GM23248 (cell line): ENCODE data around the gene TSHR. TPM values are rescaled to one million over a fixed set of nuclear protein-coding genes. Genes with fewer than 3 reads are reported as not detected.

Source experiments
- DNase-seq: peaks from one replicate; pipeline ENCODE4 v3.0.0-alpha.2; 2015
- H2AFZ ChIP-seq: fragments of 200-600 bp; sonication (generic); 2 replicates; pipeline ENCODE4 v1.6.1; 2016; ENCODE audit warnings: antibody characterized with exemption
- H3F3A ChIP-seq: fragments of 200-600 bp; sonication (generic); 2 replicates; pipeline ENCODE4 v1.6.1; 2016; ENCODE audit warnings: mild to moderate bottlenecking, antibody characterized with exemption, mixed run types; ENCODE audit not compliant: insufficient read depth
- H3K27ac ChIP-seq: fragments of 200-600 bp; sonication (generic); 2 replicates; pipeline ENCODE4 v1.5.1; 2016; ENCODE audit warnings: mild to moderate bottlenecking
- H3K27me3 ChIP-seq: fragments of 200-600 bp; sonication (generic); replicated peaks from 2 replicates; pipeline ENCODE4 v1.6.1; 2016; ENCODE audit warnings: mild to moderate bottlenecking; ENCODE audit not compliant: insufficient read depth
- H3K36me3 ChIP-seq: fragments of 200-600 bp; sonication (generic); 2 replicates; pipeline ENCODE4 v1.6.1; 2016; ENCODE audit warnings: low read depth, mild to moderate bottlenecking
- H3K4me1 ChIP-seq: fragments of 200-600 bp; sonication (generic); 2 replicates; pipeline ENCODE4 v1.6.1; 2016; ENCODE audit warnings: mild to moderate bottlenecking; ENCODE audit not compliant: insufficient read depth
- H3K4me2 ChIP-seq: fragments of 200-600 bp; sonication (generic); one replicate; pipeline ENCODE4 v1.6.1; 2016; ENCODE audit warnings: mild to moderate bottlenecking; ENCODE audit not compliant: unreplicated experiment
- H3K4me3 ChIP-seq: fragments of 200-600 bp; sonication (generic); 2 replicates; pipeline ENCODE4 v1.5.1; 2016; ENCODE audit warnings: mild to moderate bottlenecking
- H3K79me2 ChIP-seq: fragments of 200-600 bp; sonication (generic); 2 replicates; pipeline ENCODE4 v1.6.1; 2016; ENCODE audit warnings: mild to moderate bottlenecking; ENCODE audit not compliant: insufficient read depth
- H3K9ac ChIP-seq: fragments of 200-600 bp; sonication (generic); 2 replicates; pipeline ENCODE4 v1.6.1; 2016; ENCODE audit warnings: mild to moderate bottlenecking
- H3K9me2 ChIP-seq: fragments of 200-600 bp; sonication (generic); 2 replicates; pipeline ENCODE4 v1.6.1; 2016; ENCODE audit warnings: mixed run types, mild to moderate bottlenecking, moderate library complexity; ENCODE audit not compliant: insufficient read depth
- H3K9me3 ChIP-seq: fragments of 200-600 bp; sonication (generic); one replicate; pipeline ENCODE4 v1.6.1; 2017; ENCODE audit warnings: low read depth
- H4K20me1 ChIP-seq: fragments of 200-600 bp; sonication (generic); 2 replicates; pipeline ENCODE4 v1.6.0; 2016; ENCODE audit not compliant: insufficient read depth
- EZH2 ChIP-seq: fragments of 200-600 bp; sonication (generic); IDR thresholded peaks from 2 replicates; pipeline ENCODE4 v1.6.1; 2018; ENCODE audit warnings: antibody characterized with exemption, mild to moderate bottlenecking; ENCODE audit not compliant: insufficient read depth, poor library complexity, severe bottlenecking
- EZH2phosphoT487 ChIP-seq: fragments of 200-600 bp; sonication (generic); IDR thresholded peaks from 2 replicates; pipeline ENCODE4 v1.6.1; 2018; ENCODE audit warnings: antibody characterized with exemption, moderate library complexity, mild to moderate bottlenecking, low read depth; ENCODE audit not compliant: insufficient read depth
- WGBS, 2 experiments: methylation state at CpG; one replicate each; pipeline ENCODE4 v1.1.6; 2015 to 2017; ENCODE audit warnings: low lambda C conversion rate in 2 of 2, low coverage in 1 of 2; ENCODE audit errors: missing lambda C conversion rate in 2 of 2; 5-methylcytosine and 5-hydroxymethylcytosine counted together
- in situ Hi-C: fragments of 300-500 bp; cut with MboI; formaldehyde crosslinking; loops from 2 replicates; pipeline ENCODE4 v1.15.0; 2020
- polyA plus RNA-seq: library from polyadenylated mRNA; unstranded; fragments of >200 nt; fragmentation: Nextera tagmentation; extraction: Ambion mirVana; gene quantifications from 2 replicates; pipeline ENCODE4 v1.2.1, GENCODE V29; 2016
- total RNA-seq: library from RNA; depleted of rRNA; stranded (reverse); fragments of >200 nt; shearing (Covaris generic); gene quantifications from 2 replicates; pipeline ENCODE4 v1.2.3, GENCODE V29; 2014

Gene TSHR
- total and polyA plus RNA-seq, 2 experiments from 2014 or later: not detected

DNA sequence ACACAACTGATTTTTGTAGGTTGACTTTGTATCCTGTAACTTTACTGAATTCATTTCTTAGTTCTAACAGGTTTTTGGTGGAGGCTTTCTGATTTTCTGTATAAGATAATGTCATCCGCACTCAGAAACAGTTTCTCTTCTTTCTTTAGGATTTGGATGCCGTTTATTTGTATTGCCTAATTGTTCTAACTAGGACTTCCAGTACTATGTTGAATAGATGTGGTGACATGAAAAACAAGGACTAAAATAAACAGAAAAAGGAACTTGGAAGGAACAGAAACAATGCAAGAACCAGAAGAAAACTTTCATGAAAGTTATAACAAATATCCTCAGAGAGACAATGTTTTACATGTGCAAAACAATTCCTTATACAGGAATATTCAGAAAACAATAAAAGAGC is 165.1 kb downstream of the TSHR start:
- Histone ChIP-seq H3K4me3 (no peak overlapping the region), H4K20me1 (no peaks in the 10 kb centered on the region), H3K79me2 (no peaks in the 10 kb centered on the region), H3K27ac (no peak overlapping the region), H3F3A (no peaks in the 10 kb centered on the region), H3K9me2 (no peaks in the 10 kb centered on the region), H3K4me2 (no peak overlapping the region), H3K9ac (no peak overlapping the region), H2AFZ (no peak overlapping the region), H3K36me3 (no peaks in the 10 kb centered on the region), H3K27me3 (no peaks in the 10 kb centered on the region), H3K4me1 (no peaks in the 10 kb centered on the region), H3K9me3 (no peaks in the 10 kb centered on the region)
- TF ChIP-seq EZH2phosphoT487 (no peak), EZH2 (no peak)
- no peak for DNase-seq
- in situ Hi-C loops: no loop called here
- 50 to 54% methylated on average over 2 of the region's 2 CpGs for WGBS, 2 experiments

DNA sequence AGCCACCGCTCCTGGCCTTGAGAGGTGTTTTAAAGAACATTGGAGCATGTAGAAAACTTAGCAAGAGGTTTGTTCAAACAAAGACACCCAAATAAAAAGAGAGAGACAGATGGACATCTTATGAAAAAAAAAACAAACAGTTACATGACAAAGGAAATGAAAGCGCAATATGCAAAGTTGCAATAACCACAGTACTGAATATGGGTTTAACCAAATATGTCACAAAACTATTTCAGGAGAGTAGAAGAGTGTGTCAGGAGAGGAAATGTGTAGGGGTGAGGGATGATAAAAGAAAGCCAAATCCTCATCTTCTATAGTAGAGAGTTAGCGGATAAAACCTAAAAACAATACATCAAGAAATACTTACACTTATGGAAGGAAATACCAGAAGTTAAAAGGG is 166.9 kb downstream of the TSHR start:
- H3K27ac ChIP-seq: no peak overlapping the region
- H3F3A ChIP-seq: no peaks in the 10 kb centered on the region
- no peak for TF ChIP-seq EZH2
- no peak for TF ChIP-seq EZH2phosphoT487
- no peaks in the 10 kb centered on the region for H3K9me2 ChIP-seq
- H2AFZ ChIP-seq: no peak overlapping the region
- no peaks in the 10 kb centered on the region for H3K4me1 ChIP-seq
- no peak overlapping the region for H3K4me2 ChIP-seq
- H3K36me3 ChIP-seq: no peaks in the 10 kb centered on the region
- no peaks in the 10 kb centered on the region for H3K9me3 ChIP-seq
- H3K4me3 ChIP-seq: no peak overlapping the region
- no peaks in the 10 kb centered on the region for H4K20me1 ChIP-seq
- in situ Hi-C loops: no loop called here
- WGBS, 2 experiments: 71 to 72% methylated on average over 3 of the region's 3 CpGs
- no peaks in the 10 kb centered on the region for H3K79me2 ChIP-seq
- no peak overlapping the region for H3K9ac ChIP-seq
- no peaks in the 10 kb centered on the region for H3K27me3 ChIP-seq
- no peak for DNase-seq

DNA sequence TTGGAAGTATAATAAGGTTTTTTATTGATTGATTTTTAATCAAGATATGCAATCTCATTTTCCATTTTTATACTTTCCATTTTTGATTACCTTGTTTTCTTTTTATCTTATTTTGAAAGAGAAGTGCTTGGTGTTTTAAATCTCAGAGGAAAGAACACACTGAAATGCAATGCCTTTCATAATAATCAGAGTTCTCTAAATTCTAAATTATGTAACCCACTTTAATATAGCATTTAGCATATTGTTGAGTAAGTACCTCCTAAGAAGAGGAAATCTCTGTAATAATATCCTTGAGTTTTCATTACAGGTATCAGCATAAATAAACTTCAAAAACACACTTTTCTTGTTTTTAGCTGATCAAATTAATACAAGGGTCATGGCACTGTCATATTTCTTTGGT is 168.4 kb downstream of the TSHR start:
- in situ Hi-C loops: no loop called here
- Histone ChIP-seq H3F3A (no peaks in the 10 kb centered on the region), H4K20me1 (no peaks in the 10 kb centered on the region), H3K36me3 (no peaks in the 10 kb centered on the region), H3K9me2 (no peaks in the 10 kb centered on the region), H3K27ac (no peak overlapping the region), H3K79me2 (no peaks in the 10 kb centered on the region), H3K4me3 (no peak overlapping the region), H3K4me1 (no peaks in the 10 kb centered on the region), H2AFZ (no peak overlapping the region), H3K9ac (no peak overlapping the region), H3K4me2 (no peak overlapping the region), H3K27me3 (no peaks in the 10 kb centered on the region), H3K9me3 (no peaks in the 10 kb centered on the region)
- TF ChIP-seq EZH2phosphoT487 (no peak), EZH2 (no peak)
- no peak for DNase-seq

DNA sequence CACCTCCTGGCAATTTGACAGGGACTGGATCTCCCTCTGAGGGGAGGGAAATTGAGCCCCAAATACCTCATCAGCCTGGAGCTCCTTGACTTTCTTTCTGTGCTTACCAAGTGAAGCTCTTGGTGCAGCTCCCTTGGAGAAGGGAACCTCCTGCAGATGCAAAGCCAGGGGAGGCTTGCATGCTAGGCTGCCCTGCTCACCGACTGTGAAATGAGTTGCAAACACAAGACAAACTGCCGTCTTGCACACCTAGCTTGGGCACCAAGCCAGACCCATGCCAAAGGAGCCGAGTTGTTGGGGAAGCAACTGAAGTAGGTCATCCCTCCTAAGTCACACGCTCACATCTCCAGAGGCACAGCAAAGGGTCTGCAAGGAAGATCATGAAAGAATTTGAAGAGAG is 170.1 kb downstream of the TSHR start:
- Histone ChIP-seq H3K79me2 (no peaks in the 10 kb centered on the region), H2AFZ (no peak overlapping the region), H3K4me1 (no peaks in the 10 kb centered on the region), H3K36me3 (no peaks in the 10 kb centered on the region), H3K9me3 (no peaks in the 10 kb centered on the region), H3K4me2 (no peak overlapping the region), H3F3A (no peaks in the 10 kb centered on the region), H3K9ac (no peak overlapping the region), H3K4me3 (no peak overlapping the region), H3K9me2 (no peaks in the 10 kb centered on the region), H3K27ac (no peak overlapping the region), H4K20me1 (no peaks in the 10 kb centered on the region), H3K27me3 (no peaks in the 10 kb centered on the region)
- TF ChIP-seq EZH2 (no peak), EZH2phosphoT487 (no peak)
- 62 to 63% methylated on average over 4 of the region's 4 CpGs for WGBS, 2 experiments
- in situ Hi-C loops: no loop called here
- no peak for DNase-seq

DNA sequence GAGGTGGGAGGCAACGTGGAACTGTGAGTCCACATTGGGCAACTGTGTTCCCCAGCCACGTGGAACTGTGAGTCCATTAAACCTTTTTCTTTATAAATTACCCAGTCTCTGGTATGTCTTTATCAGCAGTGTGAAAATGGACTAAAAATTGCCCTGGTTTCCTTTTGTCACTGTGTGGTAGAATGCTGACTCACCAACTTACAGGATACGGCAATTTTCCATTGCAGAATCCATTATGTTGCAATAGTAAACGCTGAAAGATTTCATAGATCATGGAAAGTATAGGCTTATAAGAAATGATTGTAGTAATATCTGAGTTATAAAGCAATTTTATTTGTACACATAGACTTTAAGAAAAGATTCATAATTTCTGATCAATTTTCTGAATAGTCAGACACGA is 172.4 kb downstream of the TSHR start:
- in situ Hi-C loops: no loop called here
- no peak overlapping the region for H3K4me3 ChIP-seq
- H3K4me2 ChIP-seq: no peak overlapping the region
- H3K79me2 ChIP-seq: no peaks in the 10 kb centered on the region
- H3K36me3 ChIP-seq: no peaks in the 10 kb centered on the region
- 41 to 47% methylated on average over 5 of the region's 5 CpGs for WGBS, 2 experiments
- DNase-seq: peak; percentile 49
- no peak overlapping the region for H3K9ac ChIP-seq
- no peaks in the 10 kb centered on the region for H3K4me1 ChIP-seq
- no peaks in the 10 kb centered on the region for H3K9me3 ChIP-seq
- no peaks in the 10 kb centered on the region for H3F3A ChIP-seq
- no peak overlapping the region for H2AFZ ChIP-seq
- no peaks in the 10 kb centered on the region for H3K9me2 ChIP-seq
- TF ChIP-seq EZH2phosphoT487: no peak
- no peak for TF ChIP-seq EZH2
- no peaks in the 10 kb centered on the region for H4K20me1 ChIP-seq
- no peaks in the 10 kb centered on the region for H3K27me3 ChIP-seq
- H3K27ac ChIP-seq: no peak overlapping the region
